Ectodermal cell (in vitro differentiated cells): Measurements from ENCODE around the gene IQCK.
"Not testable (repeated sequence)": the region's sequence is repeated elsewhere in the genome, so short reads cannot be mapped to it uniquely, and the experiment has no call there.

Source experiments
- H3K27ac ChIP-seq: 2 replicates; pipeline ENCODE4 v1.7.0; 2013; ENCODE audit warnings: mild to moderate bottlenecking, low read depth, low read length; ENCODE audit not compliant: insufficient read depth, poor library complexity, severe bottlenecking
- H3K27me3 ChIP-seq: 2 replicates; pipeline ENCODE4 v1.7.0; 2013; ENCODE audit warnings: mild to moderate bottlenecking, low read length; ENCODE audit not compliant: insufficient read depth, control insufficient read depth, poor library complexity, severe bottlenecking
- H3K36me3 ChIP-seq: one replicate; pipeline ENCODE4 v1.7.0; 2013; ENCODE audit warnings: low read length; ENCODE audit not compliant: control insufficient read depth, insufficient read depth
- H3K4me1 ChIP-seq: one replicate; pipeline ENCODE4 v1.7.0; 2013; ENCODE audit warnings: low read length; ENCODE audit not compliant: control insufficient read depth, insufficient read depth
- H3K4me3 ChIP-seq: 2 replicates; pipeline ENCODE4 v1.7.0; 2013; ENCODE audit warnings: low read depth, low read length, control low read depth; ENCODE audit not compliant: insufficient read depth
- H3K9me3 ChIP-seq: 2 replicates; pipeline ENCODE4 v1.7.0; 2013; ENCODE audit warnings: mild to moderate bottlenecking, low read length, moderate library complexity; ENCODE audit not compliant: control insufficient read depth
- WGBS, 2 experiments: methylation state at CpG; one replicate each; pipeline ENCODE4 v1.1.7; 2013; ENCODE audit warnings: missing lambda C conversion rate in 2 of 2; 5-methylcytosine and 5-hydroxymethylcytosine counted together

Gene IQCK

DNA sequence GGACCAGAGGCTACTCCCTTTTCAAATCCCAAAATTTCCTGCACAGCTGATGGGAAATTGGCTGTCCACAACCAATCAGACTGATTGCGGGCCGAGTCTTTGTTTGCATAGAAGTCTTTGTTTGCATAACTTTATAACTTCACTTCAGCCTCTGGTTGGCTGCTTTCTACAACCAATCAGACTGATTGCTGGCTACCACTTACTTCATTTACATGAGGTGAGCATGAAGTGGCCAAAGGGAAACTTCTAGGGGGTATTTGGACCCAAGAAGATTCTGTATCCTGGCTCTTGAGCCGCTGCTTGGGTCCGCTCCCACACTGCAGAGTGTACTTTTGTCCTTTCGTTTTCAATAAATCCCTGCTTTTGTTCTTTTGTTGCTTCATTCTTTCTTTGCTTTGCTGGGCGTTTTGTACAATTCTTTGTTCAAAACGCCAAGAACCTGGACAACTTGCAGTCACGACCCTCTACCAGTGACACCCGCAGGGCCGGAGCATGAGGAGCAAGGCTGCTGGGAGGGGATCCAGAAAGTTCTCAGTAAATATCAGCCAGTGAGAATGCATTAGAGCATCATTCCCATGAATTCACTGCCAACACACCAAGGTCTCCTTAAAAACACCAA is 67.5 kb downstream of the IQCK start:
- Histone ChIP-seq H3K27me3 (no peaks in the 10 kb centered on the region), H3K27ac (no peak overlapping the region), H3K4me3 (no peak overlapping the region), H3K9me3 (no peaks in the 10 kb centered on the region), H3K4me1 (peaks cover 11% of the 10 kb centered on the region), H3K36me3 (no peaks in the 10 kb centered on the region)
- WGBS, 2 experiments: 90 to 92% methylated on average over 10 of the region's 10 CpGs

DNA sequence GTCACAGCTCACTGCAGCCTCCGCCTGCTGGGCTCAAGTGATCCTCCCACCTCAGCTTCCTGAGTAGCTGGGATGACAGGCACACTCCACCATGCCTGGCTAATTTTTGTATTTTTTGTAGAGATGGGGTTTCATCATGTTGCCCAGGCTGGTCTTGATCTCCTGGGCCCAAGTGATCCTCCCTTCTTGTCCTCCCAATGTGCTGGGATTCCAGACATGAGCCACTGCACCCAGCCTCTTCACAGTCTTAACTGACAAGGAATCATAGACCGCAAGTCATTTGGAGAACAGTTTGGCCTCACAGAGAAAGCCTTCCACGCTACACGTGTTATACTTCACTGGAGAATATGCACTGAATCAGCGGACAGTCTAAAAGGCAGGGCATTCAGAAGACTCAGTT is 83.3 kb downstream of the IQCK start:
- not testable (repeated sequence) for H3K27me3 ChIP-seq, H3K4me1 ChIP-seq, H3K9me3 ChIP-seq, H3K27ac ChIP-seq, H3K4me3 ChIP-seq, H3K36me3 ChIP-seq
- no CpG with 5 or more reads among the region's 5 CpGs for WGBS, 2 experiments

DNA sequence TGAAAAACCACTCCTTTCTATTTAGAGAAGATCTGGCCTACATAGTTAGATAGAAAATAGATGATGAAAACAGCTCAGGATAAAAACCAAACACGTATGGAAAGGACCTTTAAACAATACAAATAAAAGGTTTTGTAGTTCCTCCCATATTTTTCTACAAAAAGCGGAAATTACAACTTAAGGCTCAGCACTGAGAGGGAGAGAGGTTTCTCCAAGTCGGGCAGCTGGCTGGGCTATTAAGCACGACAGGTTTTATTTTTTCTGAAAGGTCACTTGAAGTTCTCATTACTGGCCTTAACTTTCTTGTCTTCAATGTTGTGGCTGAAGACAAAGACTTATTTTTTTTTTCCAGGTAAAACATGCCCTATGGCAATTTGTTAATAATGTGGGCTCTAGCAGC is 83.8 kb downstream of the IQCK start:
- not testable (repeated sequence) for H3K9me3 ChIP-seq, H3K4me3 ChIP-seq, H3K4me1 ChIP-seq, H3K27ac ChIP-seq, H3K27me3 ChIP-seq, H3K36me3 ChIP-seq
- no CpG with 5 or more reads among the region's 4 CpGs for WGBS, 2 experiments

DNA sequence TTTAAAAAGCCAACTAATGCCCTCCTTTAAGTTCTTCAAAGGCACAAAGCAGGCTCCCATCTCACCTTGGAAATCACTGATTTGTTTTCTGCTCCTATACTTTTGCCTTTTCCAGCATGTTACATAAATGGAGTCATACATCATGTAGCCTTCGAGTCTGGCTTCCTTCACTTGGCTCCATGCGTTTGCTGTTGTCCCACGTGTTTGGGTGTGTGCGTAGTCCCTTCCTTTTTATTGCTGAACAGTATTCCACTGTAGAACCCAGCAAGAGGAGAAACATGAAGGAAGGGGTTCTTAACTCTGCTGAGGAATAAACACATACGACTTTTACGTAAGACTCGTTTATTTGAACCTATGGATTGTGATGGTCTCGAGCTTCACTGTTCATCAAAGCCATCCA is 84.5 kb downstream of the IQCK start:
- no peak overlapping the region for H3K4me3 ChIP-seq
- no peak overlapping the region for H3K27ac ChIP-seq
- no peaks in the 10 kb centered on the region for H3K36me3 ChIP-seq
- 94 to 95% methylated on average over 8 of the region's 8 CpGs for WGBS, 2 experiments
- no peaks in the 10 kb centered on the region for H3K9me3 ChIP-seq
- peaks cover under 1% of the 10 kb centered on the region for H3K4me1 ChIP-seq
- no peaks in the 10 kb centered on the region for H3K27me3 ChIP-seq

DNA sequence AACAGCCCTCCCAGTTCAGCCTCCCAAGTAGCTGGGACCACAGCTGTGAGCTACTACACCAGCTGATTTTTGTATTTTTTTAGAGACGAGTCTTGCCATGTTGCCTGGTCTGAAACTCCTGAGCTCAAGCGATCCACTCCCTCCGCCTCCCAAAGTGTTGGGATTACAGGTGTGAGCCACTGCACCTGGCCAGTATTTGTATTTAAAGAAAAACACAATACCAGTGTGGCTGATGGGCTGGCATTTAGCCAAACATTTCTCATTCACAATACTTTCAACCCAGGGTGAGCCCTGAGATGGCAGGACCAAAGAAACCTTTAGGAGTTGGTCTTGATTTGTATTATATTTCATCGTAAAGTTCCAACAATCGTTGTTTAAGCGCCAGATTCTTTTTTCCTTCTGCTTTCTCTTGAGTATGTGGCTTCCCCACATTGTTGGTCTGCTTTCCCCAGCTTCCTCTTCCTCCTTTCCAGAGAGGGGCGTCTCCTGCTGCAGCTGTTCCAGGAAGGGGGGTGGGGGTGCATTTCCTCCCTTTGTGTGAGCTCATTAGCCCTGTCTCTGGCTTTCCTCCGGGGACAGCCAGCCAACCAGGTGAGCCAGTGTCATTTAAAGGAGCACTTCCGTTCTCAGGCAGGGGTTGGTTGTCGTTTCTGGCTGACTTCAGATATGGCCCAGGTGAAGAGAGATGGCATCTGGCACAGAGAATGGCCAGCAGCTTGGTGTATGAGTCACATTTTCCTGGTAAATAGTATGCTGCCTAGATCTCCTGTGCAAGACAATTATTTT is 86.7 kb downstream of the IQCK start:
- Histone ChIP-seq H3K36me3 (no peaks in the 10 kb centered on the region), H3K4me3 (no peak overlapping the region), H3K9me3 (no peaks in the 10 kb centered on the region), H3K4me1 (peaks cover 8% of the 10 kb centered on the region), H3K27ac (no peak overlapping the region), H3K27me3 (no peaks in the 10 kb centered on the region)
- 82 to 84% methylated on average over 9 to 10 of the region's 10 CpGs for WGBS, 2 experiments

GRCh38 chr16:19805459-19806162 is 87.5 kb downstream of the IQCK start:
- Histone ChIP-seq H3K27me3 (no peaks in the 10 kb centered on the region), H3K4me3 (no peak overlapping the region), H3K9me3 (no peaks in the 10 kb centered on the region), H3K4me1 (peaks cover 8% of the 10 kb centered on the region), H3K36me3 (no peaks in the 10 kb centered on the region), H3K27ac (no peak overlapping the region)
- 94 to 96% methylated on average over 3 to 4 of the region's 4 CpGs for WGBS, 2 experiments

- H3K4me1 ChIP-seq: peaks cover 8% of the 10 kb centered on the region
- no peaks in the 10 kb centered on the region for H3K9me3 ChIP-seq
- 66 to 68% methylated on average over 5 of the region's 5 CpGs for WGBS, 2 experiments
- peak overlapping the region; percentile 74 for H3K27ac ChIP-seq
- no peak overlapping the region for H3K4me3 ChIP-seq
- H3K27me3 ChIP-seq: no peaks in the 10 kb centered on the region
- no peaks in the 10 kb centered on the region for H3K36me3 ChIP-seq
These were observed 90.1 kb downstream of the IQCK start for GRCh38 chr16:19808061-19808641.

DNA sequence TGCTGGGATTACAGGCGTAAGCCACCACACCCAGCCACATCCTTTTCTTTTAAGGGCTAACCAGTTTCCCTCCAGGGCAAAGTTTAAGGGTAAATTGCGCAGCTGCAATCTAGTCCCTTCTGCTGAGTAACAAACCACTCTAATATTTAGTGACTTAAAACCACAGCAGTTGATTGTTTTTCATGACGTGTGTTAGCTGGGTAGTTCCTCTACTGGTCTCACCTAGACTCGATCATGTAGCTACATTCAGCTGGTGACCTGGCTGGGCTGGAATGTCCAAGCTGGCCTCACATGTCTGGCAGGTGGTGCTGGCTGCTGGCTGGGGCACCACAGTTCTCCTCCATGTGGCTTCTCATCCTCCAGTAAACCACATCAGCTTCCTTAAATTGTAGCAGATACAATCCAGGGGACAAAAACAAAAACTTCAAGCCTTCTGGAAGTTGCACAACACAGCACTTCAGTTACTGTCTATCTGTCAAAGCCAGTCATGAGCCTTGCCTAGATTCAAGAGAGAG is 91.1 kb downstream of the IQCK start:
- H3K27me3 ChIP-seq: no peaks in the 10 kb centered on the region
- H3K27ac ChIP-seq: no peak overlapping the region
- no peaks in the 10 kb centered on the region for H3K36me3 ChIP-seq
- WGBS, 2 experiments: 94 to 96% methylated on average over 4 of the region's 4 CpGs
- peaks cover 8% of the 10 kb centered on the region for H3K4me1 ChIP-seq
- H3K9me3 ChIP-seq: no peaks in the 10 kb centered on the region
- H3K4me3 ChIP-seq: no peak overlapping the region

DNA sequence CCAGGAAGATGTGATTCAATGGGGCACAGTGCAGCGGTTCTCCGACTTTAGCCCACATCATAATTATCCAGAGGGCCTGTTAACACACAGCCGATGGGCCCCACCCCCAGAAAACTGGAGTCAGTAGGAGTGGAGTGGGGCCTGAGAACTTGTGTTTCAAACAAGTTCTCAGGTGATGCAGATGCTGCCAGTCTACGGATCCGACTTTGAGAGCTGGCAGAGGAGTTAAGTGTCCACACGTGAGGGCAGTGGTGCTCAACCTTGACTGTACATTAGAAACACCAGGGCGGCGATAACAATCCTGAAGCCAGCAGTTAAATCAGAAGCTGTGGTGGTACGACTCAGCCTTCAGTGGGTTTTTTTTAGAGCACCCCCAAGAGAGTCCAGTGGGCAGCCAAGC is 91.6 kb downstream of the IQCK start:
- Histone ChIP-seq H3K36me3 (no peaks in the 10 kb centered on the region), H3K4me1 (peaks cover 8% of the 10 kb centered on the region), H3K9me3 (no peaks in the 10 kb centered on the region), H3K27me3 (no peaks in the 10 kb centered on the region), H3K27ac (no peak overlapping the region), H3K4me3 (no peak overlapping the region)
- 94 to 95% methylated on average over 9 of the region's 9 CpGs for WGBS, 2 experiments
